ENCODE measurements around the gene TRAF1.

Gene TRAF1

GRCh38 chr9:120935383-120935857 is 8.8 kb upstream of the TRAF1 start:
- TF ChIP-seq, protein P1, sequence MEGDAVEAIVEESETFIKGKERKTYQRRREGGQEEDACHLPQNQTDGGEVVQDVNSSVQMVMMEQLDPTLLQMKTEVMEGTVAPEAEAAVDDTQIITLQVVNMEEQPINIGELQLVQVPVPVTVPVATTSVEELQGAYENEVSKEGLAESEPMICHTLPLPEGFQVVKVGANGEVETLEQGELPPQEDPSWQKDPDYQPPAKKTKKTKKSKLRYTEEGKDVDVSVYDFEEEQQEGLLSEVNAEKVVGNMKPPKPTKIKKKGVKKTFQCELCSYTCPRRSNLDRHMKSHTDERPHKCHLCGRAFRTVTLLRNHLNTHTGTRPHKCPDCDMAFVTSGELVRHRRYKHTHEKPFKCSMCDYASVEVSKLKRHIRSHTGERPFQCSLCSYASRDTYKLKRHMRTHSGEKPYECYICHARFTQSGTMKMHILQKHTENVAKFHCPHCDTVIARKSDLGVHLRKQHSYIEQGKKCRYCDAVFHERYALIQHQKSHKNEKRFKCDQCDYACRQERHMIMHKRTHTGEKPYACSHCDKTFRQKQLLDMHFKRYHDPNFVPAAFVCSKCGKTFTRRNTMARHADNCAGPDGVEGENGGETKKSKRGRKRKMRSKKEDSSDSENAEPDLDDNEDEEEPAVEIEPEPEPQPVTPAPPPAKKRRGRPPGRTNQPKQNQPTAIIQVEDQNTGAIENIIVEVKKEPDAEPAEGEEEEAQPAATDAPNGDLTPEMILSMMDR (conservative IDR thresholded peaks at IDR 0.05; ENCODE audit: low read length), result no peak
- peak overlapping the region; percentile 51 for H3K4me3 ChIP-seq (ENCODE audit: low read length)
- peak; percentile 92 for DNase-seq (ENCODE audit: low read depth)

GRCh38 chr9:120934281-120934680 is 7.7 kb upstream of the TRAF1 start:
- no peak overlapping the region for H3K4me3 ChIP-seq (ENCODE audit: low read length)
- DNase-seq (ENCODE audit: low read depth), result no peak
- TF ChIP-seq, protein P1 (conservative IDR thresholded peaks at IDR 0.05; ENCODE audit: low read length), result no peak

DNA sequence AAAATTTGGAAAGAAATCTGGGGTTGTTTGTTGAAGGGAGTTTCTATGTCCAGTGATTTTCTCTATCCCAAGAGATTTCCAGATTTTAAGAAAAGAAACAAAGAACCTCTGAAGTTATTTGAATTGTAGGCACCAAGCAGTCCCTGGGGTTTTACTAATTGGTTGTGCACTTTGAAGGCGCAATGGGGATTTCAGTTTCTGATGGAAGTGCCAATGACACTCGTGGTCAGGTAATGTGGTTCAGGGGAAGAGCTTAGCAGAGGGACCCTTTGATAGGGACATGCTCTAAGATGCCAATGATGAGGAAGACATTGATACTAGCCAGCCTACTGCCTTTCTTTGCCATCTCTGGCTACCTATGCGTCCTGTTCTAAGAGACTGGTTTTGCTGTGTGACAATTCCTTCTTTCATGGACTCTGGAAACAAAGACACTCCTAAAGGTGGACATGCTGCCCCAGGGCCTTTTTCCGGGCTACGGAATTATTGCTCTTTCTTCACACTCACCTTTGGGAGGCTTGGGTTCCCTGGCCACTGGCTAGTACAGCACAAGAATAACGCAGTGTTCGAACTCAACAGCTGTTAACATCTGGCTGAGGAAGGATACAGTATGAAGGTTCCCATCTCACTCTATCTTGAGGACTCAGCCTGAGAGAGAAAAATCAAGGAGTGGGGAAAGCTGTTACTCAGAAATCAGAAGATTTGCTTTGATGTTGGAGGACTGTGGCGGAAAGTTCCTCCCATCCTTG is 6.9 kb upstream of the TRAF1 start:
- DNase-seq (ENCODE audit: low read depth), result no peak
- TF ChIP-seq, protein P1 (conservative IDR thresholded peaks at IDR 0.05; ENCODE audit: low read length), result no peak

DNA sequence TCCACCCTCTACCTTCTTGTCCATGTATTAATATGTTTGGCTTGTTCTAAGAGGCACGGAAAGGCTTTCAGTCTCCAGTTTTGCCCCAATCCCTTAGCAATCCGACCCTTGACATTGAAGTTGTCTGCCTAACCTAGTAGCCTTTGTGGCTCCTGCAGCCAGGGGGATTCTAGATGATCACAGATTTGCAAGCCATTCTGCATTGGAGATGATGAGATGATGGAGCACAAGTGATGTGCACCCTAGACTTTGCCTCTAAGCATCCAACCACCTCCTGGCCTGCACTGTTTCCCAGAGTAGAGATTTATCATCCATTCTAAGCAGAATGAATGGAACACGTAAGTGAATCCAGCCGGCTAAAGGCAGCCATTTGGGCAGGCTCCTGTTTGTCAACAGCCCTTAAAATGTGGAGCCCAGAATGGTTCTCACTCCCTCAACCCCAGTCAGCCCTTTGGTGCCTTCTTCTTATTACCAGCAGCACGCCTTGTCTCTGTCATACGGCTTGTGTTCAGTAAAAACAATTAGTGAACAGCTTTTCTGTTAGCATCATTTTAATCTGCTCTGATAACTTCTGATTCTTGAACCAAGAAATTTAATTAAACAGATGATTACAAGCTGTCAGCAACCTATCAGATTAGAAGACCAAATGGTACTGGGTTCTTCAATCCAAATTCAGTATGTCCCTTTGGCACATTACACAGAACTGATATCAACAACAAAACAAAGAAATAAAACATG is 5.7 kb upstream of the TRAF1 start:
- H3K4me3 ChIP-seq (ENCODE audit: low read length), result no peak overlapping the region
- DNase-seq (ENCODE audit: low read depth), result no peak
- TF ChIP-seq, protein P1 (conservative IDR thresholded peaks at IDR 0.05; ENCODE audit: low read length), result no peak

More for the DNA sequence above, 6.9 kb upstream of the TRAF1 start:
- no peak overlapping the region for H3K4me3 ChIP-seq (ENCODE audit: low read length)

GRCh38 chr9:120931231-120932085 is 4.9 kb upstream of the TRAF1 start:
- H3K4me3 ChIP-seq (ENCODE audit: low read length), result no peak overlapping the region
- TF ChIP-seq, protein P1 (conservative IDR thresholded peaks at IDR 0.05; ENCODE audit: low read length), result no peak
- peak; percentile 67 for DNase-seq (ENCODE audit: low read depth)

GRCh38 chr9:120929229-120929791 is 2.7 kb upstream of the TRAF1 start:
- DNase-seq (ENCODE audit: low read depth), result no peak
- peak overlapping the region; percentile 57 for H3K4me3 ChIP-seq (ENCODE audit: low read length)
- TF ChIP-seq, protein P1 (conservative IDR thresholded peaks at IDR 0.05; ENCODE audit: low read length), result no peak
